Thyroid gland (tissue), 4 donors: ENCODE data around the gene EXD1.

Source experiments
- POLR2A ChIP-seq, 2 donors: fragments of 450-650 bp; IDR thresholded peaks; one replicate each; pipeline ENCODE4 v1.6.1; 2017; ENCODE audit warnings: antibody characterized with exemption in 2 of 2, mild to moderate bottlenecking in 2 of 2, moderate library complexity in 1 of 2
- TF ChIP-seq, protein P1 (sequence below), 6 experiments: fragments of 200-600 bp in 3 of 6; fragments of 450-650 bp in 3 of 6; sonication (generic) in 3 of 6; IDR thresholded peaks; one replicate each; pipeline ENCODE4 v1.5.1; 2016 to 2019; ENCODE audit warnings: antibody characterized with exemption in 6 of 6, mild to moderate bottlenecking in 2 of 6, inconsistent platforms in 1 of 6, moderate library complexity in 1 of 6

DNA sequence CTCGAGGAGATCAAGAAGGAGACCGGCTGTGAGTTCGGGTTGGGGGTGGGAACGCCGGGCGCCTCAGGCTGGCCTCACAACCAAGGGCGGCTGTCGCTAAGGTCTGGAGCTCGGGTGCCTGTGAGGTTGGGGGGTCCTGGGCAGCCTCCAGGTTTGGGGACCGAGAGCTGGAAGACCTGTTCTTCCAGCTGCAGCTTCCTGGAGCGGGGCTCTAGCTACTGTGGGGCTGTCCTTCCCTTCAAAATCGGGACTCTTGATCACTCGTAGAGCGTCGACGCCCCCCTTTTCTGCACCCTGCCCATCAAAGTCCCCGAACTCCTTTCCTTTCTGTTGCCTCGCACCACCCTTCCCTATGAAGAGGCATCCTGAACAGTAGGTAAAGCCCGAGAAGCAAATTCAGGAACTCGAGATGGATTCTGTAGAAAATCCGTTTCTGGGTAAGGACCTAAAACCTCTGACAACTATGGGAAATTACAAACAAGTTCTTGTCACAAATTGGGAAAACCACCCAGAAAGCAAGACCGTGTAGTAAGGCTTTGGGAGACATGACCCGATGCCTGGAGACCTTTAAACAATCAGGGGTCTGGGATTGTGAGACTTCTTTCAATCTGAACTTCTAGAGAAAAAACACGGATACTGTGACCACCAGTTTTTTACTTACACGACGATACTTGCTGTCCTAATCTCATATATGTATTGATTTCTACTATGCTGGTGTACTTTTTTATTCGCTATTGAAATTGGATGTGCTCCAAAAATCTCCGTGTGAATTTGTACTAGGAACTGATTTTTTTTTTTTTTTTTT, 1.1 kb upstream of the EXD1 start:
- TF ChIP-seq POLR2A (IDR thresholded peaks at IDR 0.05), result no peak
- TF ChIP-seq, protein P1, sequence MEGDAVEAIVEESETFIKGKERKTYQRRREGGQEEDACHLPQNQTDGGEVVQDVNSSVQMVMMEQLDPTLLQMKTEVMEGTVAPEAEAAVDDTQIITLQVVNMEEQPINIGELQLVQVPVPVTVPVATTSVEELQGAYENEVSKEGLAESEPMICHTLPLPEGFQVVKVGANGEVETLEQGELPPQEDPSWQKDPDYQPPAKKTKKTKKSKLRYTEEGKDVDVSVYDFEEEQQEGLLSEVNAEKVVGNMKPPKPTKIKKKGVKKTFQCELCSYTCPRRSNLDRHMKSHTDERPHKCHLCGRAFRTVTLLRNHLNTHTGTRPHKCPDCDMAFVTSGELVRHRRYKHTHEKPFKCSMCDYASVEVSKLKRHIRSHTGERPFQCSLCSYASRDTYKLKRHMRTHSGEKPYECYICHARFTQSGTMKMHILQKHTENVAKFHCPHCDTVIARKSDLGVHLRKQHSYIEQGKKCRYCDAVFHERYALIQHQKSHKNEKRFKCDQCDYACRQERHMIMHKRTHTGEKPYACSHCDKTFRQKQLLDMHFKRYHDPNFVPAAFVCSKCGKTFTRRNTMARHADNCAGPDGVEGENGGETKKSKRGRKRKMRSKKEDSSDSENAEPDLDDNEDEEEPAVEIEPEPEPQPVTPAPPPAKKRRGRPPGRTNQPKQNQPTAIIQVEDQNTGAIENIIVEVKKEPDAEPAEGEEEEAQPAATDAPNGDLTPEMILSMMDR (IDR thresholded peaks at IDR 0.05), result no peak
